ENCODE results near the gene LMO7. TPM values are rescaled to one million over a fixed set of nuclear protein-coding genes. Genes with fewer than 3 reads are reported as not detected.

The LMO7 gene
- total RNA-seq, 1 experiment from 2014 or later, result 20.4 TPM

- Histone ChIP-seq H2BK5ac (ENCODE audit: insufficient read length, low read length) (no peak overlapping the region), H3K27me3 (ENCODE audit: insufficient read depth, low read length) (no peaks in the 10 kb centered on the region; the same call in 1 of the 2 replicates), H2BK12ac (ENCODE audit: insufficient read length, low read depth, low read length) (no peak overlapping the region), H3K27ac (ENCODE audit: insufficient read length, low read depth, low read length) (no peak overlapping the region), H3T11ph (ENCODE audit: low read length) (no peak overlapping the region), H2BK120ac (ENCODE audit: low read depth, low read length, poor library complexity, severe bottlenecking) (no peak overlapping the region), H4K5ac (ENCODE audit: insufficient read length, low read depth, low read length) (no peak overlapping the region), H3K79me1 (ENCODE audit: insufficient read depth, low read depth, low read length, poor library complexity, severe bottlenecking) (no peaks in the 10 kb centered on the region), H3K23ac (ENCODE audit: insufficient read length, low read depth, low read length) (no peak overlapping the region), H3K9me3 (ENCODE audit: control insufficient read depth, low read depth, low read length) (no peaks in the 10 kb centered on the region), H3K4ac (ENCODE audit: low read depth, low read length) (no peak overlapping the region), H4K20me1 (ENCODE audit: control insufficient read depth, insufficient read depth, insufficient read length) (no peaks in the 10 kb centered on the region), H2AK5ac (ENCODE audit: insufficient read length, low read length) (no peak overlapping the region), H4K91ac (ENCODE audit: insufficient read length, low read depth, low read length) (peak overlapping the region; percentile 27), H2AFZ (ENCODE audit: low read length) (no peak overlapping the region), H2BK15ac (ENCODE audit: low read depth, low read length) (no peak overlapping the region), H3K9ac (ENCODE audit: extremely low read depth, insufficient read length, low read length) (peak overlapping the region; percentile 40), H3K79me2 (ENCODE audit: insufficient read depth, low read length) (peaks cover 2% of the 10 kb centered on the region; the same call in 1 of the 2 replicates), H3K4me1 (ENCODE audit: insufficient read depth, low read length) (peaks cover 13% of the 10 kb centered on the region; the same call in 1 of the 2 replicates), H3K23me2 (ENCODE audit: insufficient read length, low read depth, low read length, poor library complexity, severe bottlenecking) (peaks cover 12% of the 10 kb centered on the region), H2BK20ac (ENCODE audit: low read depth, low read length, poor library complexity, severe bottlenecking) (no peak overlapping the region), H3K18ac (ENCODE audit: insufficient read length, low read depth, low read length) (no peak overlapping the region), H3K56ac (ENCODE audit: insufficient read length, low read depth, low read length) (peak overlapping the region; percentile 65), H3K14ac (ENCODE audit: insufficient read depth, low read length) (no peak overlapping the region), H4K8ac (replicated peaks; ENCODE audit: insufficient read length, low read depth, low read length) (no peak overlapping the region), H3K4me2 (ENCODE audit: insufficient read depth, insufficient read length, low read length) (peak overlapping the region; percentile 8)
- H3K27me3 Mint-ChIP-seq (ENCODE audit: low read depth), result peaks cover 18% of the 10 kb centered on the region
- no CpG with 5 or more reads among the region's 6 CpGs for WGBS (ENCODE audit: extremely low coverage, insufficient read length, low lambda C conversion rate)
- no peaks in the 10 kb centered on the region for H3K9me3 Mint-ChIP-seq
- no peak overlapping the region for H3K4me3 Mint-ChIP-seq
- peaks cover 0 to 7% (median 0%) of the 10 kb centered on the region in 3 experiments; a peak in 1 of 7 replicates for H3K36me3 Mint-ChIP-seq (ENCODE audit: insufficient read depth in 1 of 3, low read depth in 3 of 3)
- H3K4me1 Mint-ChIP-seq, result peaks cover 31 to 38% of the 10 kb centered on the region in 2 experiments
- no peak overlapping the region; a peak in 1 of 7 replicates for H3K27ac Mint-ChIP-seq
- TF ChIP-seq CTCF (conservative IDR thresholded peaks at IDR 0.05), result no peak
- no peak for DNase-seq
These were observed 4.9 kb downstream of the LMO7 start for GRCh38 chr13:75641026-75641425.
